Measurements from ENCODE around the gene KCND2.

Gene KCND2

DNA sequence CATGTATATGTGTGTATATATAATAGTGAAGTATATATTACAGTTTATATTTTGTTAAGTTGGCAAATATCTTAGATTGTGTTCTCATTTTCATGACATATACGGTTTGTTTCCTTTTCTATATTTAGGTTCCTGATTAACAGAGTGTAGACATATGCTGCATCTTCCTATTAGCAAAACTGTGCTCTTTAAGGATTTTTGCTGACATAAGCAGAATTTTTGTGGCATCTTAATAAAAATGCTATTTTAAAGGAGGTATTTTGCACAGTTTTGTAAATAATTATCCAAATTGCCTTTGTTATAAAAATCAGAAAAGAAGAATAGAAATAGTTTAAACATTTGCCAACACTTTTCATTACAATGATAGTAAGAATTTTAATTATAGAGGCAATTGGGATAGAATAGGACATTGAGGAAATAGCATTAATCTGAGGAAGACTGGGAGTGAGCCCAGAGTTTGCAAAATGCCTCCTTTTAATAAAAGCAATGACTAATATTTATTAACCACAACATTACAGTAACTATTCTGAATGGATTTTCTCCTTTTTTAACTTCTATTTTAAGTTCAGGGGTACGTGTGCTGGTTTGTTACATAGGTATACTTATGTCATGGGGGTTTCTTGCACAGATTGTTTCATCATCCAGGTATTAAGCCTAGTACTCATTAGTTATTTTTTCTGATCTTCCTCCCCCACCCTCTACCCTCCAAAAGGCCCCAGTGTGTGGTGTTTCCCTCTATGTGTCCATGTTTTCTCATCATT is 38.2 kb downstream of the KCND2 start:
- no peak for DNase-seq (ENCODE audit: low read depth in 2 of 2)

- no peak for DNase-seq (ENCODE audit: low read depth in 2 of 2)
These were observed 47.4 kb downstream of the KCND2 start for GRCh38 chr7:120320218-120320961.

DNA sequence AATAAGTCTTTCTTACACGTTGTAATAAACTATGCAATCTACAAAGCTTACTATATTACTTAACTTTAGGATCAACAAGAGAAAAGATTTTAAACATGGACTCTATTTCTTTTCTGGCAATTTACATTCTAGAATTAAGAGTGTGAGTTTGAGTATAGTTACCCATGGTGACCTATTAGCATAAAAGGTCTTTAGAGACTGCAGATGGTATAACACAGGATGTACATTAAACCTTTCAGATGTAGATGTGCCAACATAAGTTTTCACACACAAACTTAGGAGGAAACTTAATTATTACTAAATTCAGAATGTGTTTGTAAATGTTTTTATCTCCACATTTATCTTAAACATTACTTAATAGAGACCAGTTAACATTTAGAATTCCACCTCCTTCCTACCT is 54.1 kb downstream of the KCND2 start:
- no peak for DNase-seq (ENCODE audit: low read depth in 2 of 2)

- DNase-seq (ENCODE audit: low read depth in 2 of 2) = no peak
These were observed 59.5 kb downstream of the KCND2 start for GRCh38 chr7:120332433-120332832.

DNA sequence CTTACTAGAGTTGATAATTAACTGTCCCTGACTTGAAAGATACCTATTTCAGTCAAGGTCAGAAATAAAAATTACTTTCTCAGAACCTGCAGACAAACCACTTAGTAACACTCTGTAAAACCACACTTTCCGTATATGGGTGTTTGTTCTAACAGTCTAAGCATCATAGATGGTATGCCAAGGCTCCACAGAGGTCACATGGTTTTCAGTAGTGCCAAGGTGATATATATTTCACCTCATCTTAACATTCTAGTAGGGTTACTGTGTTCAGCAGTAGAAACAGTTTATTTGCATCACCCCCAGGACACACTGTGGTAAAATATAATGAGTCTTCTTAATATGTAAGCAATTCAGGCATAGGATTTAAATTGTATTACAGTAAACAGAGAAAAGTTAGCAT is 61.5 kb downstream of the KCND2 start:
- DNase-seq (ENCODE audit: low read depth in 2 of 2) = no peak

DNA sequence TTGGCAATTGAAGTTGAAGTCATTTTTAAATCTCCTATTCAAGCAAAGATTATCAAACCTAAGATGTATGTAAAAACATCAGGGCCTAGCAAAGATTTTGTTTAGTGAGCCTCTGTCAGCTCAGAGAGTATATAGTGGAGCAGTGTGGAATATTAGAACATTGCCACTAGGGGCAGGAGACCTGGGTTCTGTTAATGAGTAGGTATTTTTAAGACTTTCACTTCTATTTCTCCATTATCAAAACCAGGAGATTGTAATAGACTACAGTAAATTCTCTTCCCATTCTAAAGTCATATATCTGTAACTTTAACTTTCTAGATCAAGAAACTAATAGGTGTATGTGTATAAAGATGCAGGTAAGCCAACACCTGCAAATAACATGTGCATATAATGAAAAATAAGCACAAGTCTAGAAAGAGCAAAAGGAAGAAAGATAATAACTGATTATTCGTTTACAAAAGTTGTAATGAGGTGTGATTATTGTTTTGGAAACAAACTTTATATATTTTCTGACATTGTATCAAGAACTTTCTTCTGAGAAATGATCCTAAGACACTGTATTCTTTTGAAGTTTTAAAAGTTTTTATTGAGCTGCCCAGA is 64.4 kb downstream of the KCND2 start:
- DNase-seq (ENCODE audit: low read depth in 2 of 2) = no peak

DNA sequence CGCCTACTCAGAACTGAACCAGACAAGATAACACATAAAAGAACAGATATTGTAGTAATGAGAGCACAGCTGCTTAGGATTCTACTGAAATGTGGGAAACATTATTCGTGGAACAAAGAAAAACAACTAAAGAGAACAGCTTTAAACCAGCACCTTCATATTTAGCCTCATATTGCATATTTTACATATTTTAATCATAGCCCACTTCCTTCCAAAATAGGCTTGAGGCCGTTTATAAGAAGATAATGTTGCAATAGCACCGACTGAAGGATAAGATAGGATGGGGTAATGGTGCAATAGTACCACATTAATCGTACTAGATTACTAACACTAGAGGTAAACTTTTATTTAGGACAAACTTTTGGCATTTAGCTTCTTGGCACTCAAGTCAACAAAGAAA is 71.3 kb downstream of the KCND2 start:
- DNase-seq (ENCODE audit: low read depth in 2 of 2) = no peak

GRCh38 chr7:120353171-120353570 is 80.2 kb downstream of the KCND2 start:
- no peak for DNase-seq (ENCODE audit: low read depth in 2 of 2)

- no peak for DNase-seq (ENCODE audit: low read depth in 2 of 2)
These were observed 87.9 kb downstream of the KCND2 start for GRCh38 chr7:120360918-120361317.

DNA sequence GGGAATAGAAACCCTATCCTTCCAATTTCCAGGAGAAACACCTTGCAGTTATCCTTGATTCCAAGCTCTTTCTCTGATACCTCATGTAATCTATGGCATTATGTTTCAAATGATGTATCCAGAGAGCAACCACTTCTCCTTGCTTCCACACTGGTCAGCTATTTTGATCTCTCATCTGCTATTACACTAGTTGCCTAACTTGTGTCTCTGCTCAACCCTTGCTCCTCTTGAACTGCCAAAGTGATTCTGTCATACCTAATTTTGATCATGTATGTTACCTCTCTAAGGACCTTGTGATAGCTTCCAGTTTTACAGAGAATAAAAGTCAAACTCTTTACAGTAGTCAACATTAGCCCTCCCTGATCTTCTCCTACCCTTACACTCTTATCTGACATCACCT is 90.4 kb downstream of the KCND2 start:
- no peak for DNase-seq (ENCODE audit: low read depth in 2 of 2)

- DNase-seq (ENCODE audit: low read depth in 2 of 2) = no peak
These were observed 98.0 kb downstream of the KCND2 start for GRCh38 chr7:120370954-120371353.

GRCh38 chr7:120373174-120373573 is 100.2 kb downstream of the KCND2 start:
- no peak for DNase-seq (ENCODE audit: low read depth in 2 of 2)

- DNase-seq (ENCODE audit: low read depth in 2 of 2) = no peak
These were observed 121.6 kb downstream of the KCND2 start for GRCh38 chr7:120394595-120394994.

- no peak for DNase-seq (ENCODE audit: low read depth in 2 of 2)
These were observed 122.6 kb downstream of the KCND2 start for GRCh38 chr7:120395526-120396019.

- DNase-seq (ENCODE audit: low read depth in 2 of 2) = no peak
These were observed 125.5 kb downstream of the KCND2 start for GRCh38 chr7:120398284-120399000.

- no peak for DNase-seq (ENCODE audit: low read depth in 2 of 2)
These were observed 128.0 kb downstream of the KCND2 start for GRCh38 chr7:120400806-120401455.

GRCh38 chr7:120402079-120402767 is 129.2 kb downstream of the KCND2 start:
- no peak for DNase-seq (ENCODE audit: low read depth in 2 of 2)

DNA sequence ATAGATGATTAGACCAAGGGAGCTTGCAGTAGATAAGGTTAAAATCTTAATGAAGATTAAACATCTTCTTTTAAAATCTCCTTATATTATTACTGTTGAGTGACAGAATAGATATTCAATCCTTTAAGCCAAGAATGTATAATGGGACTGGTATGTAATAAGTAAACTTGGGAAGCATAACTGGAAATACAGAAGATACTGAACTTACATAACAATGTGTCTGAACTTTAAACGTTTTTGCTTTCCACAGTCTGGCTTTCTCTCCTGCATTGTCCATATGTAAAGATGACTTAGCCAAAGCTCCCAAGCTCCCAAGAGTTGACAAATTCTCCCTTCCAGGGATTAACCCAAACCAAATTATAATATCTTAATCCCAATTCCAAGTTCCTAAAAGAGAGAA is 129.8 kb downstream of the KCND2 start:
- DNase-seq (ENCODE audit: low read depth in 2 of 2) = no peak

DNA sequence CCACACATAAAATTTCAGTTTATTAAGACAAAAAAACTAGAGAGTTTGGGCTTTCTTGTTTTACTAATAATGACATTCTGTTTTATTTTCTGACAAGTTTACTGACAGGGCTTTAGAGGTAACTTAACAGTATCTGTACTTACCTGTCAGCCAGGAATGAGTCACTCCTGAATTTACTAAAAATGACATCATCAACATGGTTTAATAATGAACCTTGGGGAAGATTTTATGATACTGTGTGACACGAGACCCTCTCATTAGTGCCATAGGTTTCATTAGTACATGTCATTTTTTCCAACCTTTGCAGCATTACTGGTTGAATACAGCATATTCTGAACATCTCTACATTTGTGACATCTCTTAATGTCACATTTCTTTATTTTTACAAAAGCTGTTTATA is 131.1 kb downstream of the KCND2 start:
- no peak for DNase-seq (ENCODE audit: low read depth in 2 of 2)

- DNase-seq (ENCODE audit: low read depth in 2 of 2) = no peak
These were observed 132.7 kb downstream of the KCND2 start for GRCh38 chr7:120405652-120406051.

- DNase-seq (ENCODE audit: low read depth in 2 of 2) = no peak
These were observed 134.0 kb downstream of the KCND2 start for GRCh38 chr7:120407010-120407409.
